B cell (primary cell): ENCODE measurements around the gene ERBB2. TPM values are rescaled to one million over a fixed set of nuclear protein-coding genes. Genes with fewer than 3 reads are reported as not detected.

Experiments used
- ATAC-seq: fragments of 200-7000 bp; cut with Tn5 transposase; one replicate; pipeline ENCODE4 v1.10.0; 2021; ENCODE audit warnings: low read depth, mild to moderate bottlenecking, moderate number of reproducible peaks, moderate library complexity
- CTCF ChIA-PET: fragments of 350-600 bp; sonication (Branson Sonifier 250); formaldehyde crosslinking; loops from one replicate; lab custom pipeline; 2021; ENCODE audit warnings: antibody characterized with exemption, inconsistent platforms; lab: Charles Lee
- POLR2A ChIA-PET: fragments of 350-600 bp; sonication (Branson Sonifier 250); formaldehyde crosslinking; loops from one replicate; lab custom pipeline; 2021; ENCODE audit warnings: antibody characterized with exemption; lab: Charles Lee
- DNase-seq: peaks from one replicate; pipeline ENCODE4 v3.0.0; 2013
- H2AFZ ChIP-seq: 2 replicates; pipeline ENCODE4 v1.6.1; 2012; ENCODE audit warnings: mild to moderate bottlenecking, low read depth, low read length; ENCODE audit not compliant: insufficient read depth, poor library complexity, severe bottlenecking
- H3K27ac ChIP-seq, 2 donors: 1 replicate in 1 of 2; 2 replicates in 1 of 2; pipeline ENCODE4 v1.5.1; 2012 to 2013; ENCODE audit warnings: low read length in 2 of 2, mild to moderate bottlenecking in 2 of 2, moderate library complexity in 1 of 2
- H3K27me3 ChIP-seq, 4 experiments: fragments of 200-600 bp in 1 of 4; sonication (generic) in 1 of 4; replicated peaks in 1 of 4; 1 replicate in 2 of 4; 2 replicates in 2 of 4; pipeline versions ENCODE4 v1.6.1 to v1.7.0; 2013 to 2016; ENCODE audit warnings: low read length in 3 of 4, mild to moderate bottlenecking in 2 of 4, mixed read lengths in 1 of 4, moderate library complexity in 1 of 4; ENCODE audit not compliant: insufficient read depth in 4 of 4, control insufficient read depth in 3 of 4; ENCODE audit errors: control extremely low read depth in 1 of 4
- H3K36me3 ChIP-seq, 2 experiments: replicated peaks in 1 of 2; 1 replicate in 1 of 2; 2 replicates in 1 of 2; pipeline versions ENCODE4 v1.6.1 to v1.7.1; 2013; ENCODE audit warnings: low read length in 1 of 2; ENCODE audit not compliant: insufficient read depth in 2 of 2, control insufficient read depth in 1 of 2; ENCODE audit errors: control extremely low read depth in 1 of 2, extremely low read depth in 1 of 2
- H3K4me1 ChIP-seq, 2 donors: fragments of 200-600 bp in 1 of 2; sonication (generic) in 1 of 2; 1 replicate in 1 of 2; 2 replicates in 1 of 2; pipeline versions ENCODE4 v1.5.1 to v1.6.1; 2013 to 2017; ENCODE audit warnings: low read length in 2 of 2; ENCODE audit not compliant: control insufficient read depth in 2 of 2, insufficient read depth in 2 of 2
- H3K4me2 ChIP-seq: replicated peaks from 2 replicates; pipeline ENCODE3; 2012; ENCODE audit warnings: mild to moderate bottlenecking, low read depth, low read length; ENCODE audit not compliant: poor library complexity, severe bottlenecking
- H3K4me3 ChIP-seq, 5 experiments: fragments of 200-600 bp in 1 of 5; sonication (generic) in 1 of 5; 1 replicate in 3 of 5; 2 replicates in 2 of 5; pipeline versions ENCODE4 v1.5.1 to v1.7.0; 2011 to 2016; ENCODE audit warnings: low read length in 4 of 5, mild to moderate bottlenecking in 4 of 5, low read depth in 2 of 5, control low read depth in 1 of 5, moderate library complexity in 1 of 5; ENCODE audit not compliant: insufficient read depth in 1 of 5; ENCODE audit errors: control extremely low read depth in 1 of 5, extremely low read depth in 1 of 5
- H3K79me2 ChIP-seq: fragments of 200-600 bp; sonication (generic); one replicate; pipeline ENCODE4 v1.6.0; 2016; ENCODE audit warnings: low read length; ENCODE audit not compliant: control insufficient read depth, insufficient read depth
- H3K9ac ChIP-seq: fragments of 200-600 bp; sonication (generic); 2 replicates; pipeline ENCODE4 v1.6.1; 2017; ENCODE audit warnings: mild to moderate bottlenecking, low read length, moderate library complexity
- H3K9me3 ChIP-seq, 3 donors: one replicate each; pipeline versions ENCODE4 v1.6.1 to v1.7.1; 2013; ENCODE audit warnings: low read length in 2 of 3; ENCODE audit not compliant: control insufficient read depth in 2 of 3, insufficient read depth in 1 of 3; ENCODE audit errors: control extremely low read depth in 1 of 3
- H4K20me1 ChIP-seq: 2 replicates; pipeline ENCODE4 v1.6.0; 2012; ENCODE audit warnings: mild to moderate bottlenecking, low read length; ENCODE audit not compliant: insufficient read depth, control insufficient read depth, poor library complexity, severe bottlenecking
- H3K27ac Mint-ChIP-seq: one replicate; pipeline ENCODE4 v1.8.0; 2021; ENCODE audit warnings: mixed read lengths
- H3K27me3 Mint-ChIP-seq: one replicate; pipeline ENCODE4 v1.8.0; 2021; ENCODE audit warnings: mixed read lengths
- H3K4me1 Mint-ChIP-seq: one replicate; pipeline ENCODE4 v1.8.0; 2021; ENCODE audit warnings: mixed read lengths
- H3K4me3 Mint-ChIP-seq: one replicate; pipeline ENCODE4 v1.8.0; 2021; ENCODE audit warnings: mixed read lengths
- H3K9me3 Mint-ChIP-seq: one replicate; pipeline ENCODE4 v1.8.0; 2022; ENCODE audit warnings: mixed read lengths; ENCODE audit not compliant: insufficient read depth
- CTCF ChIP-seq: fragments of 200-600 bp; IDR thresholded peaks from one replicate; pipeline ENCODE4 v1.8.0; 2022; ENCODE audit warnings: antibody characterized with exemption, mild to moderate bottlenecking
- EZH2 ChIP-seq: IDR thresholded peaks from 2 replicates; pipeline ENCODE4 v1.6.1; 2012; ENCODE audit warnings: borderline replicate concordance, low read depth, mild to moderate bottlenecking, moderate library complexity, low read length; ENCODE audit not compliant: insufficient read depth, poor library complexity, severe bottlenecking
- WGBS: methylation state at CpG from one replicate; pipeline ENCODE4 v1.1.5; 2013; ENCODE audit warnings: missing lambda C conversion rate; ENCODE audit not compliant: insufficient coverage; 5-methylcytosine and 5-hydroxymethylcytosine counted together
- intact Hi-C: fragments of 100-400 bp; cut with micrococcal nuclease; formaldehyde crosslinking; loops from one replicate; pipeline ENCODE4 v1.10.0; 2022
- polyA plus RNA-seq: library from polyadenylated mRNA; depleted of rRNA; stranded (reverse); fragments of >200 nt; gene quantifications from 2 replicates; pipeline ENCODE4 v1.2.3, GENCODE V29; 2012
- total RNA-seq, 2 donors: library from RNA; stranded (reverse); fragments of 120-200 nt in 1 of 2; gene quantifications; 1 replicate in 1 of 2; 2 replicates in 1 of 2; pipeline versions ENCODE4 v1.2.3 to v1.2.4, GENCODE V29; 2013 to 2022

The ERBB2 gene
- total and polyA plus RNA-seq, 2 donors (not counting 1 experiment from before 2014, with no cell fraction given): 3.2 to 8.4 TPM

- no peaks in the 10 kb centered on the region for H3K27me3 Mint-ChIP-seq
- peaks cover 2 to 63% of the 10 kb centered on the region in 2 experiments for H3K36me3 ChIP-seq
Observed at GRCh38 chr17:39772987-39773934, 73.4 kb downstream of the ERBB2 start.

More at GRCh38 chr17:39772987-39773934, 73.4 kb downstream of the ERBB2 start:
- CTCF ChIA-PET: interaction anchor here (1.0 kb wide), 1 partner anchor 15 kb away, joined by 3 read pairs; no protein-coding TSS in a partner anchor
- Histone ChIP-seq H3K9me3 (no peaks in the 10 kb centered on the region), H3K9ac (peak overlapping the region; percentile 74), H3K27me3 (no peaks in the 10 kb centered on the region), H4K20me1 (peaks cover 7% of the 10 kb centered on the region), H3K4me1 (peaks cover 88 to 89% of the 10 kb centered on the region in 2 donors), H3K4me3 (peak overlapping the region in 2 of 5 experiments; percentile 11 to 86), H3K79me2 (peaks cover 98% of the 10 kb centered on the region), H2AFZ (no peak overlapping the region), H3K4me2 (peak overlapping the region; percentile 77), H3K27ac (peak overlapping the region; percentile 74 to 86)
- Mint-ChIP-seq H3K27ac (peak overlapping the region; percentile 98), H3K9me3 (no peaks in the 10 kb centered on the region), H3K4me3 (peak overlapping the region; percentile 84), H3K4me1 (peaks cover 94% of the 10 kb centered on the region)
- no peak for DNase-seq
- intact Hi-C loops: loop anchor here (5.0 kb wide), 1 partner anchor 89 kb away; the partner anchor contains the start of gene IKZF3
- no peak for TF ChIP-seq EZH2
- TF ChIP-seq CTCF: no peak
- WGBS: 75% methylated on average over 2 of the region's 7 CpGs
- POLR2A ChIA-PET: interaction anchor here (0.6 kb wide), 1 partner anchor 904 kb away, joined by 3 read pairs; no protein-coding TSS in a partner anchor
- no peak for ATAC-seq
